OCI-LY1 (cell line): ENCODE measurements around the gene STAB1.

ENCODE experiments used
- H2AFZ ChIP-seq: fragments of 200-600 bp; sonication (generic), shearing (Covaris generic); 2 replicates; pipeline ENCODE4 v1.6.0; 2014; ENCODE audit warnings: antibody characterized with exemption, mild to moderate bottlenecking, low read length
- H3F3A ChIP-seq: fragments of 200-600 bp; sonication (generic), shearing (Covaris generic); 2 replicates; pipeline ENCODE4 v1.6.0; 2014; ENCODE audit warnings: mild to moderate bottlenecking, antibody characterized with exemption, low read length, moderate library complexity; ENCODE audit not compliant: insufficient read depth
- H3K27ac ChIP-seq: fragments of 200-600 bp; sonication (generic); 2 replicates; pipeline ENCODE4 v1.5.1; 2014; ENCODE audit warnings: low read length, mixed run types, mild to moderate bottlenecking, low read depth; ENCODE audit not compliant: poor library complexity, severe bottlenecking
- H3K27me3 ChIP-seq: fragments of 200-600 bp; sonication (generic); 2 replicates; pipeline ENCODE4 v1.6.0; 2014; ENCODE audit warnings: antibody characterized with exemption, mild to moderate bottlenecking, low read length, moderate library complexity; ENCODE audit not compliant: insufficient read depth
- H3K36me3 ChIP-seq: fragments of 200-600 bp; sonication (generic); 2 replicates; pipeline ENCODE4 v1.6.1; 2014; ENCODE audit warnings: mild to moderate bottlenecking, antibody characterized with exemption, low read length, moderate library complexity, mixed read lengths; ENCODE audit not compliant: insufficient read depth
- H3K4me1 ChIP-seq: fragments of 200-600 bp; sonication (generic); 2 replicates; pipeline ENCODE4 v1.5.1; 2014; ENCODE audit warnings: mild to moderate bottlenecking, low read length, moderate library complexity; ENCODE audit not compliant: insufficient read depth, severe bottlenecking
- H3K4me2 ChIP-seq: fragments of 200-600 bp; sonication (generic), shearing (Covaris generic); 2 replicates; pipeline ENCODE4 v1.6.1; 2014; ENCODE audit warnings: low read length
- H3K4me3 ChIP-seq: fragments of 200-600 bp; sonication (generic); 2 replicates; pipeline ENCODE4 v1.5.1; 2014; ENCODE audit warnings: low read length, low read depth, mild to moderate bottlenecking, mixed read lengths; ENCODE audit not compliant: poor library complexity, severe bottlenecking
- H3K79me2 ChIP-seq: fragments of 200-600 bp; shearing (Covaris generic); 2 replicates; pipeline ENCODE4 v1.6.1; 2016; ENCODE audit warnings: mixed run types, low read length, mixed read lengths; ENCODE audit not compliant: insufficient read depth
- H3K9ac ChIP-seq: fragments of 200-600 bp; sonication (generic), shearing (Covaris generic); 2 replicates; pipeline ENCODE4 v1.6.1; 2014; ENCODE audit warnings: mild to moderate bottlenecking, low read length, mixed read lengths
- H3K9me2 ChIP-seq: fragments of 200-600 bp; sonication (generic), shearing (Covaris generic); 2 replicates; pipeline ENCODE4 v1.6.1; 2014; ENCODE audit warnings: low read depth, mild to moderate bottlenecking, low read length, mixed read lengths
- H3K9me3 ChIP-seq: fragments of 200-600 bp; shearing (Covaris generic); 2 replicates; pipeline ENCODE4 v1.6.1; 2014; ENCODE audit warnings: low read length, mixed read lengths
- H4K20me1 ChIP-seq: fragments of 200-600 bp; sonication (generic), shearing (Covaris generic); 2 replicates; pipeline ENCODE4 v1.6.0; 2016; ENCODE audit warnings: mild to moderate bottlenecking, low read length; ENCODE audit not compliant: insufficient read depth
- CTCF ChIP-seq: fragments of 200-600 bp; sonication (generic), shearing (Covaris generic); IDR thresholded peaks from 2 replicates; pipeline ENCODE4 v1.5.1; 2017; ENCODE audit warnings: mild to moderate bottlenecking, antibody characterized with exemption, low read length, moderate library complexity, mixed read lengths
- EZH2 ChIP-seq: fragments of 200-600 bp; sonication (generic), shearing (Covaris generic); IDR thresholded peaks from 2 replicates; pipeline ENCODE4 v1.8.0; 2017; ENCODE audit warnings: borderline replicate concordance, mixed run types, mild to moderate bottlenecking, antibody characterized with exemption, low read length, moderate library complexity, mixed read lengths

Gene STAB1

GRCh38 chr3:52458770-52459545 is 36.2 kb upstream of the STAB1 start:
- Histone ChIP-seq H3K27ac (no peak overlapping the region), H3K27me3 (no peaks in the 10 kb centered on the region), H3K4me1 (peaks cover 25% of the 10 kb centered on the region), H2AFZ (no peak overlapping the region), H4K20me1 (no peaks in the 10 kb centered on the region), H3K4me2 (no peak overlapping the region), H3F3A (no peaks in the 10 kb centered on the region), H3K9me3 (no peaks in the 10 kb centered on the region), H3K9me2 (no peaks in the 10 kb centered on the region), H3K79me2 (0 out of 2 replicates have a peak, but pooled peaks cover 4% of the 10 kb centered on the region), H3K36me3 (peaks cover 67% of the 10 kb centered on the region), H3K9ac (no peak overlapping the region), H3K4me3 (no peak overlapping the region)
- TF ChIP-seq CTCF: no peak
- TF ChIP-seq EZH2: no peak

- Histone ChIP-seq H3F3A (no peaks in the 10 kb centered on the region), H3K27me3 (no peaks in the 10 kb centered on the region), H3K79me2 (no peaks in the 10 kb centered on the region), H3K9ac (no peak overlapping the region), H3K9me2 (no peaks in the 10 kb centered on the region), H3K4me1 (peaks cover 7% of the 10 kb centered on the region), H3K27ac (no peak overlapping the region), H2AFZ (no peak overlapping the region), H3K4me3 (no peak overlapping the region), H3K36me3 (peaks cover 95% of the 10 kb centered on the region), H3K9me3 (no peaks in the 10 kb centered on the region), H3K4me2 (no peak overlapping the region), H4K20me1 (no peaks in the 10 kb centered on the region)
- TF ChIP-seq EZH2: no peak
- TF ChIP-seq CTCF: no peak
These were observed 33.3 kb upstream of the STAB1 start for GRCh38 chr3:52461874-52462273.

GRCh38 chr3:52463416-52463815 is 31.7 kb upstream of the STAB1 start:
- H3K4me1 ChIP-seq: no peaks in the 10 kb centered on the region
- no peak overlapping the region for H2AFZ ChIP-seq
- peaks cover 87% of the 10 kb centered on the region for H3K36me3 ChIP-seq
- no peaks in the 10 kb centered on the region for H3K9me2 ChIP-seq
- H4K20me1 ChIP-seq: no peaks in the 10 kb centered on the region
- no peaks in the 10 kb centered on the region for H3F3A ChIP-seq
- H3K4me3 ChIP-seq: no peak overlapping the region
- no peaks in the 10 kb centered on the region for H3K27me3 ChIP-seq
- TF ChIP-seq EZH2 (no peak), CTCF (no peak)
- no peak overlapping the region for H3K27ac ChIP-seq
- H3K4me2 ChIP-seq: no peak overlapping the region
- no peak overlapping the region for H3K9ac ChIP-seq
- no peaks in the 10 kb centered on the region for H3K9me3 ChIP-seq
- no peaks in the 10 kb centered on the region for H3K79me2 ChIP-seq
